Frontal cortex (tissue), 4 donors: ENCODE results near the gene BATF2. TPM values are rescaled to one million over a fixed set of nuclear protein-coding genes. Genes with fewer than 3 reads are reported as not detected.
"Not testable (repeated sequence)": the region's sequence is repeated elsewhere in the genome, so short reads cannot be mapped to it uniquely, and the experiment has no call there.

ENCODE experiments used
- DNase-seq, 2 donors: peaks; one replicate each; pipeline ENCODE4 v3.0.0; 2012; ENCODE audit warnings: low spot score in 2 of 2
- FAIRE-seq: peaks from 2 replicates; lab custom pipeline; 2012; peaks lifted over from hg19 to GRCh38; lab: Jason Lieb, UNC
- total RNA-seq: library from RNA; depleted of rRNA; stranded (reverse); fragments of >200 nt; gene quantifications from one replicate; pipeline ENCODE4 v1.2.3, GENCODE V29; 2014
- donor health status: control.
- donor health status: control.
- donor health status: control.

BATF2 gene
- total RNA-seq = not detected

DNA sequence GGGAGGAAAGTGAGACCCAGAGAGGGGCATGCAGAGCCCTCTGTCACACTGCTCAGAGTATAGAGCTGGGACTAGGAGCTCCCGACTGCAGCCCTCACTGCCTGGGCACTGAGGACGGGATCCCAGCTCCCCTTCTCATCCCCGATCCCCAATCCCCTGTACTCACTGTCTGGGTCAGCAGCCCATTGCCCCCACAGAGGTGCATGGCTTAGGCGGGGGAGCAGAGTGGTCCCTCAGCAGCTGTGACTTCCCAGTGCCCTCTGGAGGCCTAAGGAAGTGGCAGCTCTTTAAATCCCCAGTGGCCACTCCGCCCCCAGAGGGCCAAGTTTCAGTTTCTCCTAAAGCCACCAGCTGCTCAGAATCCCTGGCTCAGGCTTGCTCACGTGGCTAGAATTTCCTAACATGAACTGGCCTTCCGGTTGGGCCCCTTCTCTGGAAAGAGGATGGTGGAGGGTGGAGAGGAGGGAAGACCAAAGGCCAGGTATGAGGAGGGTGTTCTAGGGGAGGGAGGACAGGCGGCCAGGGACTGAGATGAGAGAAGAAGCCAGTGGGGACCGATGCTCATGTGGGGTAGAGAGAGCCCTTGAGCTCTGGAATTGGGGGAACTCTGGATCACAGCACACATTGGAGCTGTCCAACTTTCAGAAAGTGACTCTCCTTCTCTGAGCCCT lies at the start of gene BATF2:
TSS of gene BATF2 (minus strand) at position 262 of the 671 bp plus-strand sequence. CDS start at position 205, 57 bp downstream.
- peak; percentile 60 to 85 for DNase-seq
- FAIRE-seq = no peak

GRCh38 chr11:65045728-65046127 lies 49.0 kb upstream of the BATF2 start:
- DNase-seq (no peak), FAIRE-seq (no peak)

DNA sequence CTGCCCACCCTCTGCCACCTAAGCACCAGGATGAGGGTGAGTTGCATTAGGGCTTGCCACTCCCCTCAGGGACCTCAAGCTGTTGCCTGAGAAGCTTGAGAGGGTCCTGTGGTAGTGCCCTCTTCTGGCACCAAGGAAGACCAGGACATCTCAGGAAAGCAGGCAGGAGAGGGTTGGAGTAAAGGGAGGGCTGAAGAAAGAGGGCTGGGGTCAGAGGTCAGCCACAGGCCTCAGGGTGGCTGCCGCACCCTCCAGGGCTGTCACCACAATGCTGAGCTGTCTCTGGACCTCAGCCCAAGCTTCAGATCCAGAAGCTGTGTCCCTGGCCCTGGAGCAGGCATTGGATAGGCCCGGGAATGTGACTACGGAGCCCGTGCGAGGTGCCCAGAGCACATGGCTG lies 48.3 kb upstream of the BATF2 start:
- FAIRE-seq (no peak), DNase-seq (no peak)

- FAIRE-seq (no peak), DNase-seq (peak in 1 of 2 donors; percentile 31)
Measured at GRCh38 chr11:65043881-65044501, 47.2 kb upstream of the BATF2 start.

- DNase-seq = no peak
- FAIRE-seq = no peak
Measured at GRCh38 chr11:65042891-65043290, 46.1 kb upstream of the BATF2 start.

- FAIRE-seq (no peak), DNase-seq (peak; percentile 89 to 93)
Measured at GRCh38 chr11:65040847-65041622, 44.3 kb upstream of the BATF2 start, which contains the start of gene SAC3D1. Gene SAC3D1, plus strand, starts transcription at chr11:65041210. Its CDS starts 83 bp downstream, at chr11:65041293.

DNA sequence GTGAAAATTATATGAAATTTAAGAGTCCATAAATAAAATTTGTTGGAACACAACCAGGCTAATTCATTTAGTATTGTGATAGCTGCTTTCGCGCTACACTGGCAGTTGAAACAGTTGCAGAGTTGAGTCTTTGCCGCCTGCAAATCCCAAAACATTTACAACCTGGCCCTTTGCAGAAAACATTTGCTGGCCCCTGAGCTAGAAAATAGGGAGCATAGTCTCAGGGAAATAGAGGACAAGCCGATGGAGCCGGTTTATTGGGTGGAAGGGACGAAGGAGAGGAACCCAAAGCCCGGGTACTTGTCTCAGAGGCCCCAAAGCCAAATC lies 43.7 kb upstream of the BATF2 start:
- DNase-seq (no peak), FAIRE-seq (no peak)

- FAIRE-seq (no peak), DNase-seq (no peak)
Measured at GRCh38 chr11:65036931-65037330, 40.2 kb upstream of the BATF2 start.

DNA sequence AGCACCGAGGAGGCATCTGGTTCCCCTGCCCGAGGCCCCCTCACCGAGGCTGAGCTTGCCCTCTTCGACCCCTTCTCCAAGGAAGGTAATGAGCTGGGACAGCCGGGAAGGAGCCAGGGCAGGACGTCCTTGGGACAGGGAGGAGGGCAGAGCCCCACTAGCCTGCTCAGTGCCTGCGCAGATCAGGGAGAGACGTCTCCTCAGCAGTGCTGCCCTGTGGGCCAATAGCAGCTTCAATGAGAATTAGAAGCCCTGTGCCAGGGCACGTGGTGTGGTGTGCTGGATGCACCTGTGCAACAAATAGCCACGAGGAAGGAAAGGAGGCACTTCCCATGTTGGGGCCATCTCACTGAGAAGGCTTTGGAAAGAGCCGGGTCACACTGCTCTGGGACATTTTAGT lies 38.8 kb upstream of the BATF2 start:
- DNase-seq (no peak), FAIRE-seq (no peak)

DNA sequence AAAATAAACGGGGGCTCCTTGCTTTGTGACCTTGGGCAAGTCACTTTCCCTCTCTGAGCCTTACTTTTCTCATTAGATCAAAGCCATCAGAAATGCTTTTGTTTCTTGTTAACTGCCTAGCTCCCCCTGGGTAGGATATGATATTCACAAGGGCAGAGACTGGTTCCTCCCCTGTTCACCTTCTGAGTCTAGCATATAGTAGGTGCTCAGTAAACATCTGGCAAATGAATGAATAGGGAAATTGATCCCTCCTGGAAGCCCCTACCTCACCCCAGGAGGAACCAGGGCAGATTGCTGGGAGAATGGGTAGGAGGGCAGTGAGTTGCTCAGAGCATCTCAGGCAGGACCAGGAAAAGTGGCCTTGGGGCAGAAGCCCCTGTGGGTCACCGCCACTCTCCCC lies 37.7 kb upstream of the BATF2 start:
- FAIRE-seq (no peak), DNase-seq (no peak)

DNA sequence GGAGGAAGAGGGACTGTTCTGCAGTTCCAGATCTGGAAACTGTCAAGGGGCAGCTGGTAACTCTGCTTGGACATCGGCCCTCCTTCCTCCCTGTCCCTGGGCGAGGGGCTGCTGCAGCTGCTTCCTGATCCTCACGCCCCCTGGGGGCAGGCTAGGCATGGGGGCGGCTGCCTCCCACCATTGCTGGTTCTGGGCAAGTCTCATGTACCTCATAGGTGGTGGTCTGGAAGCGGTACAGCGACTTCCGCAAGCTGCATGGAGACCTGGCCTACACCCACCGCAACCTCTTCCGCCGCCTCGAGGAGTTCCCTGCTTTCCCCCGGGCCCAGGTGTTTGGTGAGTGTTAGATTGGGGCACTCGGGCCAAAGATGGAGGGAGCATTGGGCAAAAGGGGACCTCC lies 35.4 kb upstream of the BATF2 start:
- DNase-seq (no peak), FAIRE-seq (no peak)

DNA sequence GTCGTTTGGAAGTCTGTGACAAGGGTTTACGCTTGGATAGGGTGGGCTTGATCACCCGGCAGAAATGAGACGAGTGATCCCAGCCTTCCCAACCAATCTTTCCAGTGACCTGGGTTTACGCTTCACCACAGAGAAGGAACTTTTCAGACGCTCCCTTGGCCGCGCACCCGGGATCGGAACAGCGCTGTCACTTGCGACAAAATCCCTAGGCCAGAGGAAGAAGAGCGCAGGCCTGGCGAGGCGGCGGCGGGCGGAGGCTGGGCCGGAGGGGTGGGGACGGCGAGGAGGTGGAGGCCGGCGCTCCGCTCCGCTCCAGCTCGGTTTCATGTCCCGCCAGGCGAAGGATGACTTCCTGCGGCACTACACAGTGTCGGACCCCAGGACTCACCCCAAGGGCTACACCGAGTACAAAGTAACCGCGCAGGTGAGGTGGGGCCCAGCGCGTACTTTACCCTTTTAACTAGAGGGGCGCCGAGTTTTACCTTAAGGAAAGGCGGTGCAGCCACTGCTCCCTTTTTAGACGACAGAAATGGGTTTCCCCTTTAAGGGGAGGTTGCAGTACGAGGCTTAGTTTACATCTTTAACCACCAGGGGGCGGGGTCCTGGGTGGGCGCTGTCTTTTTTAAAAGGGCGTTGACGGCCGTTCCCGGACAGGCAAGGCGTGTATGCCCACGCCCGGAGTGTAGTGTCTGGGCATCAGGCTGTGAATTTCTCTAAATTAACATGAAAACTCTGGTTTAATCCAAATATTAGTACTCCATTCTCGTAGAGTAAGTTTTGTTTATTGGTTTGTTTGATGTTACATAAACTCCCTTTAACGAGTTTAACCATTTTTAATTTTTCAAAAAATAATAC lies 30.7 kb upstream of the BATF2 start, which contains the start of gene SNX15:
TSS of gene SNX15 (plus strand) at position 227 of the 855 bp plus-strand sequence. CDS start at position 326, 99 bp downstream.
- no peak for FAIRE-seq
- DNase-seq = peak; percentile 90 to 93

DNA sequence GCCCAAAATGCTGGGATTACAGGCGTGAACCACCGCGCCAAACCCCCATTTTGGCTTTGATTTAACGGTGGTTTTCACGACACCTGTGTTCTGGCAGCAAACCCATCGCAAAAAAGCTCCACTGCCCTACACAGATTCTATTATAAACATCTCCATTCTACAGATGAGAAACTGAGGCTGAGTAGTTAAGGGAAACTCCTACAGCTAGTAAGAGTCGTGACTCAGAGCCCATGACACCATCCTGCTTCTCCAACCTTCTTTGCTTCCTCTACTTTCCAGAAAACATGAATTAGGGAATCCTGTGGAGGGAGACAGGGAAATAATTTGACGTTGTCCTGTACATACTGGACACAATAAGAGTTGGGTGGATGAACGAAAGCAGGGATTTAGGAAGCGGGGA lies 30.0 kb upstream of the BATF2 start:
- FAIRE-seq = no peak
- no peak for DNase-seq

GRCh38 chr11:65023502-65023901 lies 26.7 kb upstream of the BATF2 start:
- DNase-seq, FAIRE-seq: not testable (repeated sequence)

- FAIRE-seq (no peak), DNase-seq (no peak)
Measured at GRCh38 chr11:65021509-65021908, 24.7 kb upstream of the BATF2 start.

- FAIRE-seq (no peak), DNase-seq (no peak)
Measured at GRCh38 chr11:65021003-65021402, 24.2 kb upstream of the BATF2 start.

GRCh38 chr11:65019824-65020223 lies 23.1 kb upstream of the BATF2 start:
- DNase-seq = no peak
- no peak for FAIRE-seq

GRCh38 chr11:65017937-65018336 lies 21.2 kb upstream of the BATF2 start:
- FAIRE-seq (no peak), DNase-seq (no peak)

DNA sequence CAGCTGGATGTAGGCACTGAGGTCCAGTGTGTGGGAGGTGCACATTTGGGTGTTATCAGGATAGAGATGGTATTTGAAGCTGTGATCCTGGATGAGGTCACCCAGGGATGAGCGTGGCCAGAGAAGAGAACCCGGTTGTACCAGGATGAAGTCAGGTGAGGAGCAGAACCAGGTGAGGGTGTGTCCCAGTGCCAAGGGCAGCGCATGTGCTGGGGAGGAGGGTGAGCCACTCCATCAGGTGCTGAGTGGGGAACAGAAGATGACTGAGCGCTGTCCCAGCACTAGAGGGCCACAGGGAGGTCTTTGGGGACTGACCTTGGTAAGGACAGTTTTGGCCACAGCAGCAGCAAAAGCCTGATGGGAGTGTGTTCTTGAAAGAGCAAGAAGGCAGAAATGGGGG lies 19.9 kb upstream of the BATF2 start:
- FAIRE-seq (no peak), DNase-seq (no peak)

DNA sequence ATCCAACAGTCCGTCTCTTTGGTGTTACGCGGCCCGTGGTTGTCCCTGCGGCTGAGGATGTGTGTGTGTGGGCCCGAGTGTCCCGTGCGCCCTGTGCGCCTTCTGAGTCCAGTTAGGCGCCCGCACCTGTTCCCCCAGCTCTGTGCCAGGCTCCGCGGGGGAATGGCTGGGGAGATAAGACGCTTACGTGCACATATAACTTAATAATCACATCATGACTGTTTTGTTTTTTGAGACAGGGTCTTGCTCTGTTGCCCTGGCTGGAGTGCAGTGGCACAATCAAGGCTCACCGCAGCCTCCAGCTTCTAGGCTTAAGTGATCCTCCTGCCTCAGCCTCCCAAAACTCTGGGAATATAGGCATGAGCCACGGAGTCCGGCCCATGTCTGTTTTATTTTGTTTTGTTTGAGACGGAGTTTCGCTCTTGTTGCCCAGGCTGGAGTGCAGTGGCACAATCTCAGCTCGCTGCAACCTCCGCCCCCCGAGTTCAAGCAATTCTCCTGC lies 18.0 kb upstream of the BATF2 start:
- DNase-seq = no peak
- no peak for FAIRE-seq
